ENCODE measurements around the gene ARHGEF1.
A peak's percentile ranks its signal among the peaks of the same experiment; 100 is the strongest.

ARHGEF1 gene

GRCh38 chr19:41882568-41883462, at the start of gene ARHGEF1:
ARHGEF1 (plus strand) TSS chr19:41883184; CDS start chr19:41888083, 4,899 bp downstream.
- DNase-seq (ENCODE audit: low spot score) = no peak

- DNase-seq (ENCODE audit: low spot score) = no peak
Measured at GRCh38 chr19:41837981-41838708, 44.8 kb upstream of the ARHGEF1 start.

GRCh38 chr19:41839211-41839610, 43.8 kb upstream of the ARHGEF1 start:
- no peak for DNase-seq (ENCODE audit: low spot score)

- DNase-seq (ENCODE audit: low spot score) = no peak
Measured at GRCh38 chr19:41843371-41843770, 39.6 kb upstream of the ARHGEF1 start.

- no peak for DNase-seq (ENCODE audit: low spot score)
Measured at GRCh38 chr19:41844601-41845000, 38.4 kb upstream of the ARHGEF1 start, which contains the start of gene LYPD4. LYPD4 (minus strand) TSS chr19:41844683; CDS start chr19:41839285, 5,398 bp downstream.

- DNase-seq (ENCODE audit: low spot score) = no peak
Measured at GRCh38 chr19:41845001-41845050, 38.2 kb upstream of the ARHGEF1 start, which contains the start of gene DMRTC2. DMRTC2 (plus strand) TSS chr19:41845042; CDS start chr19:41847429, 2,387 bp downstream.

GRCh38 chr19:41845051-41845590, 37.9 kb upstream of the ARHGEF1 start:
- no peak for DNase-seq (ENCODE audit: low spot score)

GRCh38 chr19:41847351-41848105, 35.5 kb upstream of the ARHGEF1 start:
- DNase-seq (ENCODE audit: low spot score) = no peak

- no peak for DNase-seq (ENCODE audit: low spot score)
Measured at GRCh38 chr19:41848666-41849065, 34.3 kb upstream of the ARHGEF1 start.

- no peak for DNase-seq (ENCODE audit: low spot score)
Measured at GRCh38 chr19:41849067-41849466, 33.9 kb upstream of the ARHGEF1 start.

- no peak for DNase-seq (ENCODE audit: low spot score)
Measured at GRCh38 chr19:41850381-41850780, 32.6 kb upstream of the ARHGEF1 start.

GRCh38 chr19:41851456-41851855, 31.5 kb upstream of the ARHGEF1 start:
- DNase-seq (ENCODE audit: low spot score) = no peak

- no peak for DNase-seq (ENCODE audit: low spot score)
Measured at GRCh38 chr19:41853344-41853743, 29.6 kb upstream of the ARHGEF1 start.

- no peak for DNase-seq (ENCODE audit: low spot score)
Measured at GRCh38 chr19:41853768-41854167, 29.2 kb upstream of the ARHGEF1 start.

- no peak for DNase-seq (ENCODE audit: low spot score)
Measured at GRCh38 chr19:41859213-41859617, 23.8 kb upstream of the ARHGEF1 start.

- DNase-seq (ENCODE audit: low spot score) = peak; percentile 99
Measured at GRCh38 chr19:41859618-41860418, 23.2 kb upstream of the ARHGEF1 start, which contains the start of gene RPS19. RPS19 (plus strand) TSS chr19:41860255; CDS start chr19:41860775, 520 bp downstream.

- DNase-seq (ENCODE audit: low spot score) = no peak
Measured at GRCh38 chr19:41860419-41861115, 22.4 kb upstream of the ARHGEF1 start.

- DNase-seq (ENCODE audit: low spot score) = no peak
Measured at GRCh38 chr19:41861116-41861768, 21.7 kb upstream of the ARHGEF1 start.

GRCh38 chr19:41861846-41862245, 21.1 kb upstream of the ARHGEF1 start:
- no peak for DNase-seq (ENCODE audit: low spot score)

GRCh38 chr19:41862445-41862986, 20.5 kb upstream of the ARHGEF1 start:
- no peak for DNase-seq (ENCODE audit: low spot score)
